GM12891 (cell line): ENCODE data around the gene SEZ6L2.

Experiments
- PAX5 ChIP-seq: IDR thresholded peaks from 2 replicates; pipeline ENCODE4 v1.6.1; 2011; ENCODE audit warnings: low read length, moderate library complexity, mild to moderate bottlenecking; ENCODE audit not compliant: insufficient read depth, severe bottlenecking
- POLR2A ChIP-seq: IDR thresholded peaks from 2 replicates; pipeline ENCODE4 v1.6.1; 2011; ENCODE audit warnings: low read depth, low read length, control low read depth
- POLR2AphosphoS5 ChIP-seq: IDR thresholded peaks from 2 replicates; pipeline ENCODE4 v1.6.1; 2011; ENCODE audit warnings: low read depth, low read length, control low read depth
- POU2F2 ChIP-seq: IDR thresholded peaks from 2 replicates; pipeline ENCODE4 v1.6.1; 2011; ENCODE audit warnings: low read depth, mild to moderate bottlenecking, control low read depth, low read length, moderate library complexity
- TAF1 ChIP-seq: IDR thresholded peaks from 2 replicates; pipeline ENCODE4 v1.6.1; 2011; ENCODE audit warnings: low read depth, low read length, control low read depth

DNA sequence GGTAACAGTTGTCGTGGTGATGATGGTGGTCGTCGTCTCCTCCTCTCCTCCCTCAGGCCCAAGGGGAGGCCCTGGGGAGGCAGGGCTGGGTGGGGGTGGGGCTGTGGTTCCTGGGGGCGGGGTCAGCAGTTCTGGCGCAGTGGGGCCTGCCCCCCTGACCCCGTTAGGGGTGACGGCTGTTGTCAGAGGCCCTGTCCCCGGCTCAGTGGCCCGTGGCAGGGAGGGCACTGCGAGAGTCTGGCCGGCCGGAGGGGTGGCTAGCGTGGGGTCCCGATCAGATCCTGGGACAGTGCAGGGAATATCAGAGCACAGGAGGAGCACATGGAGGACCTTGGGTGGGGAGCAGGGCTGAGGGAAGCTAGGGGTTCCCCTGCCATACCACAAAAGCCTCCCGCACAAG lies 2.5 kb downstream of the SEZ6L2 start:
- TF ChIP-seq POLR2A (no peak), TAF1 (no peak), POU2F2 (no peak), POLR2AphosphoS5 (no peak), PAX5 (no peak)
